IMR-90 (cell line): ENCODE data around the gene ELP4.

Source experiments
- BHLHE40 ChIP-seq: fragments of 150-350 bp; IDR thresholded peaks from 2 replicates; pipeline ENCODE4 v1.6.1; 2016; ENCODE audit warnings: mild to moderate bottlenecking, low read depth, low read length
- CEBPB ChIP-seq: IDR thresholded peaks from 2 replicates; pipeline ENCODE4 v1.6.1; 2012; ENCODE audit warnings: low read depth, low read length, improper control_type of control experiment
- CTCF ChIP-seq: conservative IDR thresholded peaks from 2 replicates; pipeline ENCODE4 v1.5.1; 2012; ENCODE audit warnings: mild to moderate bottlenecking, low read depth, low read length, improper control_type of control experiment
- FOS ChIP-seq: fragments of 150-350 bp; IDR thresholded peaks from 2 replicates; pipeline ENCODE4 v1.6.1; 2016; ENCODE audit warnings: low read depth, low read length
- MAFK ChIP-seq: IDR thresholded peaks from 2 replicates; pipeline ENCODE4 v1.6.1; 2012; ENCODE audit warnings: low read depth, low read length, improper control_type of control experiment
- MXI1 ChIP-seq: IDR thresholded peaks from 2 replicates; pipeline ENCODE4 v1.6.1; 2012; ENCODE audit warnings: low read depth, mild to moderate bottlenecking, low read length, moderate library complexity, borderline replicate concordance
- POLR2A ChIP-seq: IDR thresholded peaks from 2 replicates; pipeline ENCODE4 v1.6.1; 2012; ENCODE audit warnings: mild to moderate bottlenecking, low read depth, low read length
- RAD21 ChIP-seq: IDR thresholded peaks from 2 replicates; pipeline ENCODE4 v1.6.1; 2012; ENCODE audit warnings: low read length, improper control_type of control experiment
- RFX5 ChIP-seq: IDR thresholded peaks from 2 replicates; pipeline ENCODE4 v1.8.0; 2012; ENCODE audit warnings: low read depth, mild to moderate bottlenecking, low read length, moderate library complexity
- SMC3 ChIP-seq: fragments of 150-350 bp; IDR thresholded peaks from 2 replicates; pipeline ENCODE4 v1.6.1; 2016; ENCODE audit warnings: low read depth, mild to moderate bottlenecking, antibody characterized with exemption, low read length, moderate library complexity
- USF2 ChIP-seq: fragments of 150-350 bp; IDR thresholded peaks from 2 replicates; pipeline ENCODE4 v1.6.1; 2017; ENCODE audit warnings: mild to moderate bottlenecking, antibody characterized with exemption, low read length, low read depth

GRCh38 chr11:31664954-31665353 lies 155.4 kb downstream of the ELP4 start:
- no peak for TF ChIP-seq CTCF
- TF ChIP-seq POLR2A, result no peak
- no peak for TF ChIP-seq SMC3
- TF ChIP-seq USF2, result no peak
- TF ChIP-seq FOS, result no peak
- no peak for TF ChIP-seq MXI1
- no peak for TF ChIP-seq BHLHE40
- TF ChIP-seq RFX5, result no peak
- TF ChIP-seq MAFK, result no peak
- TF ChIP-seq RAD21, result no peak
- no peak for TF ChIP-seq CEBPB
